ENCODE measurements around the gene CTAGE1.

Gene CTAGE1

GRCh38 chr18:22368021-22368420 lies 49.7 kb downstream of the CTAGE1 start:
- CTCF ChIA-PET, result interaction anchor here (0.6 kb wide), 2 partner anchors 11 to 31 kb away, joined by 3 read pairs; no protein-coding TSS in a partner anchor

DNA sequence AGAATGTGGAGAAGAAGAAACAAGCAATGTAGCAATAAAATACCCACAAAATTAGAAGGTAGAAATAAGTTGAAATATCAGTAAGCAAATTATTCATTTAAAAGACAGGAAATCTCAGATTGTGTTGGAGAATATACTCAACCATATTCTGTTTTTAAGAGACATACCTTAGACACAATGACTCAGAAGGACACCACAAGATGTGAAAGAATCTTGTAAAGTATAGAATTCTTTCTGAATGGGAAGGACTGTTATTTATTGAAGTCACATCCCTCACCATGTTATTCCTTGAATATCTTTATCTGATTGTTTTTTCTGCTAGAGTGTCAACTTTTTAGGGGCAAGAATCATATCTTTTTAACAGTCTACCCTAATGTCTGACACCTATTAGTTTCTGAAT lies 50.4 kb downstream of the CTAGE1 start:
- CTCF ChIA-PET, result no interaction called here
- DNase-seq (ENCODE audit: low spot score), result no peak

More at GRCh38 chr18:22368021-22368420, 49.7 kb downstream of the CTAGE1 start:
- no peak for TF ChIP-seq CTCF (conservative IDR thresholded peaks at IDR 0.05; ENCODE audit: low read depth)
- H3K27ac ChIP-seq, result no peak overlapping the region
- no peak for DNase-seq (ENCODE audit: low spot score)
- POLR2A ChIA-PET (ENCODE audit: low non-redundant PET), result no interaction called here

GRCh38 chr18:22363867-22364463 lies 53.8 kb downstream of the CTAGE1 start:
- ChIA-PET POLR2A (ENCODE audit: low non-redundant PET) (no interaction called here), CTCF (interaction anchor here (0.6 kb wide), 1 partner anchor 64 kb away, joined by 3 read pairs; no protein-coding TSS in a partner anchor)
- no peak for DNase-seq (ENCODE audit: low spot score)
- no peak for TF ChIP-seq CTCF (conservative IDR thresholded peaks at IDR 0.05; ENCODE audit: low read depth)
- H3K27ac ChIP-seq, result no peak overlapping the region

More for the DNA sequence above, 50.4 kb downstream of the CTAGE1 start:
- TF ChIP-seq CTCF (conservative IDR thresholded peaks at IDR 0.05; ENCODE audit: low read depth), result no peak
- POLR2A ChIA-PET (ENCODE audit: low non-redundant PET), result no interaction called here
- H3K27ac ChIP-seq, result no peak overlapping the region

All from RWPE1 (cell line).